ENCODE results near the gene ADAMTS1.
"Not testable (repeated sequence)": the region's sequence is repeated elsewhere in the genome, so short reads cannot be mapped to it uniquely, and the experiment has no call there.

Gene ADAMTS1

DNA sequence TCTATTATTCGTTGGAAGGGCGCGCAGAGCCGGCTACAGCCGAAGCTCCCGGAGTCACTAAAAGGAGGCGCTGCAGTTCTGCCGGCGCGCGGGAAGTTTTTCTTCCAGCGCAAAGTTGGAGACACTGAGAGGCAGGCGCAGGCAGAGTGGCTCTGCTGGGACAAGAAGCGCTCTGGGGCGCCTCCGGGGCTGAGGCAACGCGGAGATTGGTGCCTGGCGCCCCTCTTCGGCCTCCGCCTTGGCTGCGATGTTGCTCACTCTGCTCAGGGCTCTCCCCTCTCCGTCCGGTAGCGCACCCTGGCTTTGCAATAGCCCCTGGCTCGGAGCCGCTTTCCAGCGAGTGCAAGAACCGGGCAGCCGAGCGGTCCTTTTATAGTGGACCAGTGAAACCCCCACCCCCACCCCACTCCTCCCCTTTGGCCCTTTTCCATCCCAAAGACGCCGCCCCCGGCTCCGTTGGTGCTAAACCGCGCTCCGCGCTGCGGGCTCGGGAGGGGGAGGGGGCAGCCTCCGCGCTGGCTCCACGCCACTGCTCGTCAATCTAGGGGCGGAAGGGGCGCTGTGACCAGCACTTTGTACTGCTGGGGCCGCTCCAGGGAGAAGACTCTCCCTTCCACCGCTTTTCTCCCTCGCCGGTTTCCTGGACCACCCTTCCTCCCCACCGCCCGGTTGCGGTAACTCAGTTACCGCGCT lies at the start of gene ADAMTS1:
Gene ADAMTS1 (minus strand): TSS at position 344 of the 693 bp plus-strand sequence. CDS start 455 bp downstream, outside the sequence.
- peak; percentile 91 for DNase-seq (ENCODE audit: low spot score)

DNA sequence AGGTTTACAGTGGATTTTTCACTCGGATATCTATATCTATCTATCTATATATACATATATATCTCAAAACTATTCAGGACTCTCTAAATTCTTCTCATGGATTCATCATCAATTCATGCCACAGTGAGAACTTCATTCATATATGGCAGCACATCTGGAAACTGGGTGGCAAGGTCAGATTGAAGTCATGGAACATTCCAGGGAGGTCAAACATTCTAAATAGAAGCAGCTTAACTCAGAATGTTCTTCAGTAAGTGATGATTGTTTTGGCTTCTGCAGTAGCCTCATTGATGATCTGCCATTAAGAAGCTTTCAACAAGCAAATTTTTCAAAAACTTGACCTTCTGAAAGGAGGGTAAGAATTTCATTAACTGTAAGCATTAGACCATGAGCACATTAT lies 46.9 kb upstream of the ADAMTS1 start:
- no peak for DNase-seq (ENCODE audit: low spot score)

- DNase-seq (ENCODE audit: low spot score) = no peak
Measured at GRCh38 chr21:26888931-26889330, 43.7 kb upstream of the ADAMTS1 start.

DNA sequence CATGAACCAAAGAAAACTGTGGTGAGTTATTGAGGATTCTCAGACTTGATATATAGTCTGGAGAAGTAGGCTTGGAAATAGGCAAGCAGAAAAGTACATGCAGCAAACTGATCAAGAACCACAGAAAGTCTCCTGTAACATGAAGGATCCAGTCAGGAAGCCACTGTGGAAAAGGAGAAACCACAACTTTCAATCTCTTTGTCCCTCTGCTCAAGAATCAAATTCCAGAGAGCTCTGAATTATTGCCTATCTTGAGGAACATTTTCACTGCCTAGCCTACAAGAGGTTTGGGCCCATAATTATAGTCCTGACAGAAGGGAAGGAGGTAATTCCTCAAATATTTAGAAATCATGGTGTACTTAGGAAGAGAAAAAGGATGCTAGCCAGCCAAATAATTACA lies 43.0 kb upstream of the ADAMTS1 start:
- peak; percentile 13 for DNase-seq (ENCODE audit: low spot score)

- DNase-seq (ENCODE audit: low spot score) = no peak
Measured at GRCh38 chr21:26887251-26887650, 42.0 kb upstream of the ADAMTS1 start.

GRCh38 chr21:26884436-26884835 lies 39.2 kb upstream of the ADAMTS1 start:
- no peak for DNase-seq (ENCODE audit: low spot score)

- peak; percentile 7 for DNase-seq (ENCODE audit: low spot score)
Measured at GRCh38 chr21:26883768-26884167, 38.6 kb upstream of the ADAMTS1 start.

GRCh38 chr21:26881504-26882228 lies 36.5 kb upstream of the ADAMTS1 start:
- DNase-seq (ENCODE audit: low spot score) = peak; percentile 48

DNA sequence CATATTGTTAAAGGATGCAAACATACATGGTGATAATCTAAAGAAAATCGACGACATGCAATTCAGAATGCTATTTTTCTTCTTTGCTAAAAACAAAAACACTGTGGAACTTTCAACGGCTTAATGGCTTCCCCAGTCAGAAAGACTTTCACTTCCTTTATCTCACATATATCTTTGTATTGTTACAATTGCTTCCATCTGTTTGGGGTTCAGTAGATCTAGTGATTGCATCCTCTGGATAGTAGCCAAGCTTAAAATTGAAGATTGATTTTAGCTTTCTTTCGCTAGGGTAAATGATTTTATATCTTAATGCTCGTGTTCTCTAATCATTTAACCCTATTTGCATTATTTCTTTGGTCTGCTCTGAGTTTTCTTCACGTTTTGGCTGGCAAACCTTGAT lies 31.8 kb upstream of the ADAMTS1 start:
- no peak for DNase-seq (ENCODE audit: low spot score)

GRCh38 chr21:26874347-26874746 lies 29.1 kb upstream of the ADAMTS1 start:
- no peak for DNase-seq (ENCODE audit: low spot score)

GRCh38 chr21:26865857-26866256 lies 20.6 kb upstream of the ADAMTS1 start:
- DNase-seq (ENCODE audit: low spot score) = no peak

DNA sequence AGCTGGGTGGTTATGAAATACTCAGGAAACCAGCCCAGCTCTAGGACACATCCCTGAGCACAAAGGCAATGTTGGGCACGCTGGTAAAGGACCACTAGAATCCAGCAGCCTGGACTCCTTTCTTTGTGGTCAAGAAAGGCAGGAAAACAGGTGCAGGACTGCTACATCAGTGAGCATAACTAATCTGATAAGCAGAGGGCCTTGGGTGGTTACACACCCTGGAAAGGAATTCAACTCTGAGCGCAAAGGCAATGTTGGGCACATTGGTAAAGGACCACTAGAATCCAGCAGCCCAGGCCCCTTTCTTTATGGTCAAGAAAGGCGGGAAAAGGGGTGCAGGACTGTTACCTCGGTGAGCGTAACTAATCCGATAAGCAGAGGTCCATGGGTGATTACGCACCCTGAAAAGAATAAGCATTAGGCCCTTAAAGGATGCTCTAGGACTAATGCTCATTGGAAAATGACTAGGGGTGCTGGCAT lies 11.7 kb upstream of the ADAMTS1 start:
- DNase-seq (ENCODE audit: low spot score) = not testable (repeated sequence)

DNA sequence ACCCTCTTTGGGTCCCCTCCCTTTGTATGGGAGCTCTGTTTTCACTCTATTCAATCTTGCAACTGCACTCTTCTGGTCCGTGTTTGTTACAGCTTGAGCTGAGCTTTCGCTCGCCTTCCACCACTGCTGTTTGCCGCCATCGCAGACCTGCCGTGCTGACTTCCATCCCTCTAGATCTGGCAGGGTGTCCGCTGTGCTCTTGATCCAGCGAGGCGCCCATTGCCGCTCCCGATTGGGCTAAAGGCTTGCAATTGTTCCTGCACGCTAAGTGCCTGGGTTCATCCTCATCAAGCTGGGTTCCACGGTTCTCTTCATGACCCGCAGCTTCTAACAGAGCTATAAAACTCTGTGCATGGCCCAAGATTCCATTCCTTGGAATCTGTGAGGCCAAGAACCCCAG lies 9.5 kb upstream of the ADAMTS1 start:
- DNase-seq (ENCODE audit: low spot score) = not testable (repeated sequence)

DNA sequence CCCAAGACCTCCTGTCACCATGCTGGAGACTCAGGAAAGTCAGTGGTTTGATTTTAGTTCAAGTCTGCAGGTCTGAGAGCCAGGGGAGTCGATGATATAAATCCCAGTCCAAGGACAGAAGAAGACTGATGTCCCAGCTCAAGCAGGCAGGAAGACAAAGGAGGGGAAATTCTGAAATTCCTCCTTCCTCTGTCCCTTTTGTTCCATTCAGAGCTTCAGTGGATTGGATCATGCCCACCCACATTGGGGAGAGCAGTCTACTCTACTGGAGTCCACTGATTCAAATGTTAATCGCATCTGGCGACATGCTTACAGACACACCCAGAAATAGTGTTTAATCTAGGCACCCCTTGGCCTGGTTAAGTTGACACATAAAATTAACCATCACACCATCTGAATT lies 7.2 kb upstream of the ADAMTS1 start:
- no peak for DNase-seq (ENCODE audit: low spot score)

DNA sequence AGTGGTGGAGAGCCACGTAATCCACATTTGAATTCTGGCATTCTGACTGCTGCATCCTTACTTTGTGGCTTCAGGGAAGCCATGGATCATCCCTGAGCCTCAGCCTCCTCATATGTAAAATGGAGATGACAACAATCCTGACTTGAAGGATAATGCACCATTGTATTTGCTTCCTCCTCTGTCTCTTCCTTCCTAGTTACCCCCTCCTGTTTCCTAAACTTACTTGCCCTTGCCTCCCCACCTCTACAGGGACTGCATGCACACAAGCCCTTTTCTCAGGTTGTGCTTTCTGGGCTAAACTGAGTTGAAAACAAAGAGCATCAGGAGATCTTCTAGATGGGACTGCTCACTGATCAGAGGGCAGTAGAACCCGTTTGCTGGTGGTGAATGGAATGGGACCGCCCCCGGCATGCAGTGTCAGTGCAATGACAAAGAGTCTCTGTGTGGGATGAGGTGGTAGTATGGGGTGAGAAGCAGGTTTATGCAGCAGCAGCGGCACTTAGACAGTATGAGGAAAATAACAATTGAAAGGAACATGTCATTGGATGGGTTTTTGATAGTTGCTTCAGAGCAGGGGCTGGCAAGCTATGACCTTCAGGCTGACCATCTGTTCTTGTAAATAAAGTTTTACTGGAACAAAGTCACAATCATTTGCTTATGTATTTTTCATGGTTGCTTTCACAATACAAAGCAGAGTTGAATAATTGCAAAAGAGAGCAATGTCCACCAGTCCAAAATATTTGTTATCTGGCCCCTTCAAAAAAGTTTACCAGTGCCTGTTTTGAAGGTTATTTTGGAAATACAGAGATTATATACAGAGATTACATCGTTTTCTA lies 6.1 kb upstream of the ADAMTS1 start:
- DNase-seq (ENCODE audit: low spot score) = no peak

DNA sequence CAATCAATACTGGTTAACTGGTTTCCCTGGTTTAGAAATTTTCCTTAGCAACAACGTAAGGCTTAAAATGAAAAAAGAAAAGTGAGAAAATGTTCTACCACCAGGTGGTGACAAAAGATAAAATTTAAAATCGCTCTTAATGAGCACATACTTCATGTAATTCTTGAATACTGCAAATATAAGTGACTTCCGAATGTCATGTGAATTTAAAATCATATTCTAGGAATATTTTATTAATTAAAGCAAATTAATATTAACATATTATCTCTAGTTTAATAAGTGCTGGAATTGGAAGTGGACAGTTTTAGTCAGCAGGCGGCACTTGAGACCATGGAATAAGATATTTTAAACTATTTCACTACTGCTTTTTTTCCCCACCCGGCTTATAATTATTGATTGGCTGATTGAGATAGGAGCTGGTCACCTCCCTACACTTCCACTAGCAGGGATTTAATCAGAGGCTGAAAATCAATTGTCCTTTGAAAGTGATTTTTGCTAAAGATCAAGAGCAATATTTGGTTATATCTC lies 5.0 kb upstream of the ADAMTS1 start:
- peak; percentile 24 for DNase-seq (ENCODE audit: low spot score)

- DNase-seq (ENCODE audit: low spot score) = no peak
Measured at GRCh38 chr21:26849428-26850115, 4.4 kb upstream of the ADAMTS1 start.

DNA sequence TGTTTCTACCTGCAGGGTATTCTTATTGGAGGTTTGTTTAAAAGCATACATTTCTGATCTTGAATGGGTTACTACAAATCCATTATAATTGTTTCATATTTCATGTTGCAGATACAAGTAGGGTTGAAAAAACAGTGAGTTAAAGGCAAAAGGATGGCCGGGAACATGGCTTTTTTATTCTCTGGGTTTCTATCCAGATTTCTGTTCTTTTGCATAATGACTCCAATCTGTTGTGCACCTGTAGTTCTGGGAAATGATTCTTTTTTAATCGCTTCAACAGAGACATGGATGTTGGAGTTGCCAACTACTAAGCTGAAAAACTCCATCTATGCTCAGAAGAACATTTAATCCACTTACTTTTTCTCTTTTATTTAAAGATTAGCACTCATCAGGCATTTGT lies 2.7 kb upstream of the ADAMTS1 start:
- no peak for DNase-seq (ENCODE audit: low spot score)

- DNase-seq (ENCODE audit: low spot score) = no peak
Measured at GRCh38 chr21:26847002-26847401, 1.8 kb upstream of the ADAMTS1 start.

DNA sequence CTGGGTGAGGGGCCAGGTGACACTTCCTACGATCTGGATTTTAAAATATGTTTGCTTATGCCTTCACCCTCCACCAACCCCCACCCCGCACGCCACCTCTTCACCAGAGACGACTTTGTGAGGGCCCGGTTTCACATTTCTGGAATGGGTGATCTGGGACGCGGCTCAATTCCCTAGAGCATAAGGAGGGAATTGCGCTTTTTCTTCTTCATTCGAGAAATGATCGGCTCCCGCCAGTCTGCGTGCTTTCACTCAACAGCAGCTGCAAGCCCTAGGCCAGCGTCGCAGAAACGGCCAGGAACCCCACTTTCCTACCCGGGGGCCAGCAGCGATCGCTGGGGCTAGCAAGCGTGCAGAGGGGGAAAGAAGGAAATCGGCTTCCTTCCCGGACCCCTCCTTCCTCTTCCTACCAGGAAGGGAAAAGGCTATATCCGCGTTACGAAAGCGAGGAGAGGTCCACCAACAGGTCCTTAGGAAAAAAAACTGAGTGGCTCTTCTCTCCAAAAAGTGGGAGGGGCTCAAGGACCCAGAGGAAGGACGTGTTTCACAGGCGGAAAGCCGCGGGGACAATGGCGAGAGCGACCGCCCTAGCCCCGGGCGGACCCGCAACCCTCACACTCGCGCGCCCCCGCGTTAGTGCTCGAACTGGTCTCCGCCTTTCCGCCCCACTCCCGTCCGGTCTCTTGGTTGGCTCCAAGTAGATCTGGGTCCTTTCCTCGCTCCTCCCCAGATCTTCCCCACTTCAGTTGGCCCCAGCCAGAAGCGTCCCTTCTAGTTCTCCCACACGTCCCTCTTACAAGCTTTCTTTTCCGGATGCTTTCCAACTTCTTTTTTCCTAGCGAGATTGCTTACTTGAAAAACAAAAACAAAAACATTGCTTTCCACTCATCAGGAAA lies 1.1 kb upstream of the ADAMTS1 start:
- DNase-seq (ENCODE audit: low spot score) = peak; percentile 70

DNA sequence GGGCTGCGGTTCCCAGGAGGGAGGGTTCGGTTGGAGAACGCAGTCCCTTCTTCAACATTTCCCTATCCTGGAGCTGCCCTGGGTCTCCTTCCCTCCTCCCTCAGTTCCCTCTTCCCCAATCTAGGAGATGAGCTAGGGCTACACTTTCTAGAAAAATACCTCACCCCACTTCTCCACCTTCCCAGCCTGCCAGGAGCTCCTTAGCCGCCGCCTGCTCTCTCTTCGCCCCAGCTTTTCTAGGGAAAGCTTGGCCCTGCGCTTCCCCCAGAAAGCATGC lies 488 bp upstream of the ADAMTS1 start:
- no peak for DNase-seq (ENCODE audit: low spot score)

Data from AG08395 (cell line).